ENCODE data around the gene CLSTN2. TPM values are rescaled to one million over a fixed set of nuclear protein-coding genes. Genes with fewer than 3 reads are reported as not detected.

CLSTN2 gene
- total RNA-seq, 1 experiment from 2014 or later, result 0.02 TPM

DNA sequence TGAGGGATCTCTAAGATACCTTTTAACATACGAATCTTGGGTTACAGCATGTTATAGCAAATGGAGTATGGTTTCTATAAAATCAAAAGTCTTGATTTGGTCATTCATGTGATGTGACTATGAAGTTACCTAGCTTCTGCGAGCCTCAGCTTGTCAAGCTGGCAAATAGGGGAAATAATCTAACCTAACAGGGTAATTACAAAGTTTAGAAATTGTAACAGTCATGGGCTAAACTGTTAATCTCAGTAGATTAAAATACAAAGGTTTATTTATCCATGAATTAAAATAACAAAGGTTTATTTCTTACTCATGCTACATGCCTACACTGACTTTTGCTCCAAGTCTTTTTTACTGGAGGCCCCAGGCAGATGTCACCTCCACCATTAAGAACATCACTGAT lies 359.1 kb downstream of the CLSTN2 start:
- no peaks in the 10 kb centered on the region for H3K9me2 ChIP-seq (ENCODE audit: insufficient read depth)
- ChIA-PET RAD21 (ENCODE audit: low non-redundant PET in 1 of 2, low total read pairs in 2 of 2, uncharacterized antibody in 2 of 2, unreplicated experiment in 2 of 2) (no interaction called here), POLR2A (no interaction called here), CTCF (no interaction called here)
- H3K9ac ChIP-seq (ENCODE audit: low read length), result no peak overlapping the region
- H3K36me3 ChIP-seq (ENCODE audit: control insufficient read depth in 1 of 2, insufficient read depth in 2 of 2, low read length in 2 of 2), result no peaks in the 10 kb centered on the region
- no peak overlapping the region for H3K4me2 ChIP-seq (ENCODE audit: low read length)
- no peak overlapping the region for H3K4me3 ChIP-seq (replicated peaks in 1 of 2; ENCODE audit: low read depth in 1 of 2, low read length in 2 of 2)
- no peaks in the 10 kb centered on the region for H4K20me1 ChIP-seq (ENCODE audit: insufficient read depth)
- no peaks in the 10 kb centered on the region for H3K79me2 ChIP-seq (ENCODE audit: insufficient read depth, low read length)
- DNase-seq (ENCODE audit: low read depth, low spot score) (no peak), ATAC-seq (no peak)
- peaks cover 29% of the 10 kb centered on the region for H3K27me3 ChIP-seq (ENCODE audit: insufficient read depth, low read length)
- H3K9me3 ChIP-seq (ENCODE audit: control insufficient read depth in 1 of 2, insufficient read depth in 1 of 2, low read depth in 1 of 2, low read length in 2 of 2), result no peaks in the 10 kb centered on the region
- H2AFZ ChIP-seq (ENCODE audit: low read depth, low read length, poor library complexity, severe bottlenecking), result no peak overlapping the region
- no peaks in the 10 kb centered on the region for H3K4me1 ChIP-seq (ENCODE audit: control insufficient read depth in 1 of 2, insufficient read depth in 2 of 2, low read length in 2 of 2)
- no TSS peak for BruUV-seq (replicated peaks)
- TF ChIP-seq, protein P1, sequence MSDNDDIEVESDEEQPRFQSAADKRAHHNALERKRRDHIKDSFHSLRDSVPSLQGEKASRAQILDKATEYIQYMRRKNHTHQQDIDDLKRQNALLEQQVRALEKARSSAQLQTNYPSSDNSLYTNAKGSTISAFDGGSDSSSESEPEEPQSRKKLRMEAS (IDR thresholded peaks at IDR 0.05), result no peak
- TF ChIP-seq EZH2phosphoT487 (IDR thresholded peaks at IDR 0.05; ENCODE audit: borderline replicate concordance) (no peak), POLR2AphosphoS5 (IDR thresholded peaks at IDR 0.05; ENCODE audit: low read depth, low read length) (no peak), JUND (IDR thresholded peaks at IDR 0.05) (no peak), ELF1 (IDR thresholded peaks at IDR 0.05; ENCODE audit: borderline replicate concordance, low read depth) (no peak), POLR2A (IDR thresholded peaks at IDR 0.05; ENCODE audit: borderline replicate concordance, extremely low read depth, insufficient read depth, insufficient read length) (no peak), ZFX (IDR thresholded peaks at IDR 0.05) (no peak), CEBPB (IDR thresholded peaks at IDR 0.05; ENCODE audit: low read depth) (no peak), SRF (IDR thresholded peaks at IDR 0.05; ENCODE audit: low read depth) (no peak), YY1 (IDR thresholded peaks at IDR 0.05; ENCODE audit: extremely low read depth, insufficient replicate concordance, low read depth, low read length) (no peak), SP1 (IDR thresholded peaks at IDR 0.05; ENCODE audit: low read depth) (no peak), TCF7L2 (IDR thresholded peaks at IDR 0.05; ENCODE audit: borderline replicate concordance, extremely low read depth, insufficient read depth, insufficient read length) (no peak), CBX3 (IDR thresholded peaks at IDR 0.05; ENCODE audit: low read depth) (no peak)
- TF ChIP-seq, protein P2, sequence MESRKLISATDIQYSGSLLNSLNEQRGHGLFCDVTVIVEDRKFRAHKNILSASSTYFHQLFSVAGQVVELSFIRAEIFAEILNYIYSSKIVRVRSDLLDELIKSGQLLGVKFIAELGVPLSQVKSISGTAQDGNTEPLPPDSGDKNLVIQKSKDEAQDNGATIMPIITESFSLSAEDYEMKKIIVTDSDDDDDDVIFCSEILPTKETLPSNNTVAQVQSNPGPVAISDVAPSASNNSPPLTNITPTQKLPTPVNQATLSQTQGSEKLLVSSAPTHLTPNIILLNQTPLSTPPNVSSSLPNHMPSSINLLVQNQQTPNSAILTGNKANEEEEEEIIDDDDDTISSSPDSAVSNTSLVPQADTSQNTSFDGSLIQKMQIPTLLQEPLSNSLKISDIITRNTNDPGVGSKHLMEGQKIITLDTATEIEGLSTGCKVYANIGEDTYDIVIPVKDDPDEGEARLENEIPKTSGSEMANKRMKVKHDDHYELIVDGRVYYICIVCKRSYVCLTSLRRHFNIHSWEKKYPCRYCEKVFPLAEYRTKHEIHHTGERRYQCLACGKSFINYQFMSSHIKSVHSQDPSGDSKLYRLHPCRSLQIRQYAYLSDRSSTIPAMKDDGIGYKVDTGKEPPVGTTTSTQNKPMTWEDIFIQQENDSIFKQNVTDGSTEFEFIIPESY (IDR thresholded peaks at IDR 0.05; ENCODE audit: extremely low read depth, insufficient replicate concordance, low read length), result no peak
- TF ChIP-seq, protein P3, sequence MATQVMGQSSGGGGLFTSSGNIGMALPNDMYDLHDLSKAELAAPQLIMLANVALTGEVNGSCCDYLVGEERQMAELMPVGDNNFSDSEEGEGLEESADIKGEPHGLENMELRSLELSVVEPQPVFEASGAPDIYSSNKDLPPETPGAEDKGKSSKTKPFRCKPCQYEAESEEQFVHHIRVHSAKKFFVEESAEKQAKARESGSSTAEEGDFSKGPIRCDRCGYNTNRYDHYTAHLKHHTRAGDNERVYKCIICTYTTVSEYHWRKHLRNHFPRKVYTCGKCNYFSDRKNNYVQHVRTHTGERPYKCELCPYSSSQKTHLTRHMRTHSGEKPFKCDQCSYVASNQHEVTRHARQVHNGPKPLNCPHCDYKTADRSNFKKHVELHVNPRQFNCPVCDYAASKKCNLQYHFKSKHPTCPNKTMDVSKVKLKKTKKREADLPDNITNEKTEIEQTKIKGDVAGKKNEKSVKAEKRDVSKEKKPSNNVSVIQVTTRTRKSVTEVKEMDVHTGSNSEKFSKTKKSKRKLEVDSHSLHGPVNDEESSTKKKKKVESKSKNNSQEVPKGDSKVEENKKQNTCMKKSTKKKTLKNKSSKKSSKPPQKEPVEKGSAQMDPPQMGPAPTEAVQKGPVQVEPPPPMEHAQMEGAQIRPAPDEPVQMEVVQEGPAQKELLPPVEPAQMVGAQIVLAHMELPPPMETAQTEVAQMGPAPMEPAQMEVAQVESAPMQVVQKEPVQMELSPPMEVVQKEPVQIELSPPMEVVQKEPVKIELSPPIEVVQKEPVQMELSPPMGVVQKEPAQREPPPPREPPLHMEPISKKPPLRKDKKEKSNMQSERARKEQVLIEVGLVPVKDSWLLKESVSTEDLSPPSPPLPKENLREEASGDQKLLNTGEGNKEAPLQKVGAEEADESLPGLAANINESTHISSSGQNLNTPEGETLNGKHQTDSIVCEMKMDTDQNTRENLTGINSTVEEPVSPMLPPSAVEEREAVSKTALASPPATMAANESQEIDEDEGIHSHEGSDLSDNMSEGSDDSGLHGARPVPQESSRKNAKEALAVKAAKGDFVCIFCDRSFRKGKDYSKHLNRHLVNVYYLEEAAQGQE (IDR thresholded peaks at IDR 0.05; ENCODE audit: low read depth), result no peak
- intact Hi-C loops (cut with micrococcal nuclease), result no loop called here
- H3K27ac ChIP-seq (ENCODE audit: low read depth, low read length), result no peak overlapping the region

Data from HCT116 (cell line).